ENCODE data around the gene SKA3.

SKA3 gene

DNA sequence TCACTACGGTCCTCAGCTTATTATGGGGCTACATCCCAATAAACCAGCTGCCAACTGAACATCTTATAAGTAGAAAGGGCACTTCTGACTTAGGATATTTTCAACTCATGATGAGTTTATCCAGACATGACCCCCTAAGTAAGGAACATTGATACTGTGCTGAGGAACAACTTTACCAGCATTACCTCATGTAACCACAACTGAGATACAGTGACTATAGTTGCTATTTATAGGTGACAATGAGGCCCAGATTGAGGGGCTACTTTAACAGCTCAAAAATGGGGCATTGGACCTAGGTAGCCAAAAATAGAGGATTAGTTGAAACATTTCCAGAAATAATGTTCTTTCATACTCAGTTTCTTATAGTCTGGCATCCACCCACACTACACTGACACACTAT lies 26.8 kb downstream of the SKA3 start:
- no peak overlapping the region for H3K4me3 ChIP-seq (ENCODE audit: low read depth, low read length)
- in situ Hi-C loops (cut with HindIII; ENCODE audit: low sequenced_read_pairs) = no loop called here
- peak; percentile 18 for DNase-seq (ENCODE audit: low read depth, low spot score)
- TF ChIP-seq, protein P1, sequence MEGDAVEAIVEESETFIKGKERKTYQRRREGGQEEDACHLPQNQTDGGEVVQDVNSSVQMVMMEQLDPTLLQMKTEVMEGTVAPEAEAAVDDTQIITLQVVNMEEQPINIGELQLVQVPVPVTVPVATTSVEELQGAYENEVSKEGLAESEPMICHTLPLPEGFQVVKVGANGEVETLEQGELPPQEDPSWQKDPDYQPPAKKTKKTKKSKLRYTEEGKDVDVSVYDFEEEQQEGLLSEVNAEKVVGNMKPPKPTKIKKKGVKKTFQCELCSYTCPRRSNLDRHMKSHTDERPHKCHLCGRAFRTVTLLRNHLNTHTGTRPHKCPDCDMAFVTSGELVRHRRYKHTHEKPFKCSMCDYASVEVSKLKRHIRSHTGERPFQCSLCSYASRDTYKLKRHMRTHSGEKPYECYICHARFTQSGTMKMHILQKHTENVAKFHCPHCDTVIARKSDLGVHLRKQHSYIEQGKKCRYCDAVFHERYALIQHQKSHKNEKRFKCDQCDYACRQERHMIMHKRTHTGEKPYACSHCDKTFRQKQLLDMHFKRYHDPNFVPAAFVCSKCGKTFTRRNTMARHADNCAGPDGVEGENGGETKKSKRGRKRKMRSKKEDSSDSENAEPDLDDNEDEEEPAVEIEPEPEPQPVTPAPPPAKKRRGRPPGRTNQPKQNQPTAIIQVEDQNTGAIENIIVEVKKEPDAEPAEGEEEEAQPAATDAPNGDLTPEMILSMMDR (IDR thresholded peaks at IDR 0.05; ENCODE audit: low read depth, low read length) = no peak

DNA sequence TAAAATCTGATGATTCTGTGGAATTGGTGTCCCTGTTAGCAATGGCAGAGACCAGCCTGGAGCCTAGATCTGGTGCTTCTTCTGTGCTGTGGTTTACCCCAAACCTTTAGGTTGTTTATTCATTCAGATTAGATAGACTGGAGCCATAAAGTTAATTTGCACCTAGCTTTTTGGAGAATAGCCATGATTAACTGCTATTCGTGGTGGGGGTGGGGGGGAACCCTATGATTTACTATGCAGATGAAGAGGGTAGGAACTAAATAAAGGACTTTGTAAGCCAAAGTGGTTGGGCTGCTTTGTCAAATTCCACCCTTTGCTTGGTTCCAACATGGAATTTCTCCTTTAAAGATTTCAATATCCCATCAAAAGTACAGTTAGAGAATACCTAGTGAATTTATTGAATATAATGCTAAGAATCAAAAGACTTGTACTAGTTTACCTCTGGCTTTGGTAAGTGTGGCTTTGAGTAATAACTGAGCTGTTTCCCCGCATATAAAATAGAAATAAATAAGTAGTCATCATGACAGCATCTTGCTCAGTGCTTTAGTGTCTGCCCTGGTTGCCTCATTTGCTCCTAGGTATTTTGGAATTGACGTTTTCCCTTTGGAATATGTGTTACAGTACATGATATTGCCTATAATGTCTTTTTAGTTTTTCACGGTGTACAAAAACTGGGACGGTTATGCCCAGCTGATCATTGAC lies 27.6 kb downstream of the SKA3 start:
- TF ChIP-seq, protein P1 (IDR thresholded peaks at IDR 0.05; ENCODE audit: low read depth, low read length) = no peak
- DNase-seq (ENCODE audit: low read depth, low spot score) = no peak
- in situ Hi-C loops (cut with HindIII; ENCODE audit: low sequenced_read_pairs) = no loop called here
- no peak overlapping the region for H3K4me3 ChIP-seq (ENCODE audit: low read depth, low read length)

DNA sequence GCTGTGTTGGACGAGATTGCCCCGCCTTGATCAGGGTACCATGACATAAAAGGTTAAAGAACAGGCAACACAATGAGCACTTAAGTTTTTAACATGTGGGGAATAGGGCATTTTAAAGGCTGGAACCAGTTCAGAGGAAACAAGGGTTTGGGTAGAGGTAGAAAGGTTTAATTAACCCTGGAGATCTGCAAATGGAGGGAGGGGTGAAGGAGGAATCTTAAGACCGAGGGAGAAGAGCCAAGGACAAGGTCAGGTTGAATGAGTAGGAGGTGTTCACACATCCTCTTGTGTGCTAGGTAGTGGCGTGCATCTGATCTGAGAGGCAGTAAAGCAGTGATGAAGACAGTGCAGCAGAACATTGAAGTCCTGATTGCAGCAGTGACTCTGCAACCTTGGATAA lies 28.5 kb downstream of the SKA3 start:
- H3K4me3 ChIP-seq (ENCODE audit: low read depth, low read length) = no peak overlapping the region
- no peak for DNase-seq (ENCODE audit: low read depth, low spot score)
- TF ChIP-seq, protein P1 (IDR thresholded peaks at IDR 0.05; ENCODE audit: low read depth, low read length) = no peak
- in situ Hi-C loops (cut with HindIII; ENCODE audit: low sequenced_read_pairs) = no loop called here

DNA sequence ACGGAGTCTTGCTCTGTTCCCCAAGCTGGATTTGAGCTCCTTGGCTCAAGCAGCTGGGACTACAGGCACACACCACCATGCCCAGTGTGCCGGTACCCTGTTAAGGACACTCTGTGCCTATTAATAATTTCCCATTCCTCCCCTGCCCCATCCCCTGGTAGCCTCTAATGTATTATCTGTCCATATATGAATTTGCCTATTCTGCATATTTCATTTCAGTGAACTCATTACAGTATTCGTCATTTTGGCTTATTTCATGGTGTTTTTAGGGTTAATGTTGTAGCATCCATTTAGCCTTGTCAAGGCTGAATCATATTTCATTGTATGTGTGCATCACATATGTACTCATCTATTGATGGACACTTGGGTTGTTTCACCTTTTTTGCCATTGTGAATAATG lies 33.6 kb downstream of the SKA3 start:
- in situ Hi-C loops (cut with HindIII; ENCODE audit: low sequenced_read_pairs) = no loop called here
- H3K4me3 ChIP-seq (ENCODE audit: low read depth, low read length) = no peak overlapping the region
- no peak for DNase-seq (ENCODE audit: low read depth, low spot score)
- TF ChIP-seq, protein P1 (IDR thresholded peaks at IDR 0.05; ENCODE audit: low read depth, low read length) = no peak

DNA sequence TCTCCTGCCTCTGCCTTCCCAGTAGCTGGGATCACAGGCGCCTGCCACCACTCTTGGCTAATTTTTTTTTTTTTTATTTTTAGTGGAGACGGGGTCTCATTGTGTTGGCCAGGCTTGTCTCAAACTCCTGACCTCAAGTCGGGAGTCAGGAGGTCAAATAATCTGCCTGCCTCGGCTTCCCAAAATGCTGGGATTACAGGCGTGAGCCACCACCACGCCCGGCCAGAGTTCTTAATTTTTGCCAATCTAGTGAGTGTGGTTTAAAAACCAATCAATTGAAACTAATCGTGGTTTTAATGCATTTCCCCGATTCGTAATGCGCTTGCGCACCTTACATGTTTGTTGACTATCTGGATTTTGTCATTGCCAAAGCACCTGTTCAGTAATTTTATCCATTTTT lies 37.0 kb downstream of the SKA3 start:
- DNase-seq (ENCODE audit: low read depth, low spot score) = no peak
- peak overlapping the region; percentile 95 for H3K4me3 ChIP-seq (ENCODE audit: low read depth, low read length)
- TF ChIP-seq, protein P1 (IDR thresholded peaks at IDR 0.05; ENCODE audit: low read depth, low read length) = no peak
- in situ Hi-C loops (cut with HindIII; ENCODE audit: low sequenced_read_pairs) = no loop called here

DNA sequence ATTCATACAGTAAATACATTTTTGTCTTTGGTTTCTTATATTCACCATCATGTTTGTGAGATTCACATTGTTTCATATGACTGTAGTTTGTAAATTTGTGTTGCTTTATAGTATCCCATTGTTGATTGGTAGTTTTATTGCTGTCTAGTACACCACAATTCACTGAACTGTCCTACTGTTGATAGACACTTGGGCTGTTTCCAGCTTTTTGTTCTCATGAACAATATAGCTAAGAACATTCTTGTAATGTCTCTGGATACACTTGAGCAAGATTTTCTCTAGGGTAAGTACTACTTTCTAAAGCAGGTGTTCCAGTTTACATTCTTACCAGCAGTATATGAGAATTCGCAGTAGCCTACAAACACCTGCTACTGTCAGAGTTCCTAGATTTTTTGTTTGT lies 37.8 kb downstream of the SKA3 start:
- TF ChIP-seq, protein P1 (IDR thresholded peaks at IDR 0.05; ENCODE audit: low read depth, low read length) = no peak
- DNase-seq (ENCODE audit: low read depth, low spot score) = no peak
- H3K4me3 ChIP-seq (ENCODE audit: low read depth, low read length) = no peak overlapping the region
- in situ Hi-C loops (cut with HindIII; ENCODE audit: low sequenced_read_pairs) = no loop called here
